ENCODE results near the gene ERC2.

DNA sequence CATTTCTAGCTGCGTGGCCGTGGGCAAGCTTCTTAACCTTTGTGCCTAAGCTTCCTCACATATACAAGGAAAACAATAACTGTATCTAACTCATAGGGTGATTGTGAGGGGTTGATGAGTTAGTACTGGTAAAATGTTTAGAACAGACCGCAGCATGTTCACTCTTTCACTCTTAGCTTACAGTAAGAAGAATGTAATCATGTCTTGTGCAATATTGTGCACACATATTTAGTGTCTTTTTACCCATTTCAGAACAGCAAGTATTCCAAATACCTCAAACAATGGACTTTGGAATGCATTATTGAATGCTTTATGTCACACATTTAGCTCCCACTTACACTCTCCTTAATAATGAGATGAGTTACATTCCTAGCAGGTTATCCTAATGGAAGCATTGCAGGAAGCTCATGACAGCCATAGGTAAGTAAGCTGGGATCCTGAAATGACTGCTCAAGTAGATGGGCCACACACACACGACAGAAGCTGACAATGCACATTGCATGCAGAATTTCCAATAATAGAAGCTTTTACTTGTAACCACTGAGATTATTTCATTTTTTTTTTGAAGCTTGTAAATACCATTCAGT, 512.3 kb downstream of the ERC2 start:
- TF ChIP-seq RARB (CRISPR knock-in tag; IDR thresholded peaks at IDR 0.05) (no peak), ZNF565 (CRISPR knock-in tag; conservative IDR thresholded peaks at IDR 0.05; ENCODE audit: low read depth) (no peak), SNAI2 (CRISPR knock-in tag; IDR thresholded peaks at IDR 0.05) (no peak), ZNF8 (CRISPR knock-in tag; IDR thresholded peaks at IDR 0.05) (no peak), ZFP3 (CRISPR knock-in tag; IDR thresholded peaks at IDR 0.05) (no peak)
- TF ChIP-seq, protein P1, sequence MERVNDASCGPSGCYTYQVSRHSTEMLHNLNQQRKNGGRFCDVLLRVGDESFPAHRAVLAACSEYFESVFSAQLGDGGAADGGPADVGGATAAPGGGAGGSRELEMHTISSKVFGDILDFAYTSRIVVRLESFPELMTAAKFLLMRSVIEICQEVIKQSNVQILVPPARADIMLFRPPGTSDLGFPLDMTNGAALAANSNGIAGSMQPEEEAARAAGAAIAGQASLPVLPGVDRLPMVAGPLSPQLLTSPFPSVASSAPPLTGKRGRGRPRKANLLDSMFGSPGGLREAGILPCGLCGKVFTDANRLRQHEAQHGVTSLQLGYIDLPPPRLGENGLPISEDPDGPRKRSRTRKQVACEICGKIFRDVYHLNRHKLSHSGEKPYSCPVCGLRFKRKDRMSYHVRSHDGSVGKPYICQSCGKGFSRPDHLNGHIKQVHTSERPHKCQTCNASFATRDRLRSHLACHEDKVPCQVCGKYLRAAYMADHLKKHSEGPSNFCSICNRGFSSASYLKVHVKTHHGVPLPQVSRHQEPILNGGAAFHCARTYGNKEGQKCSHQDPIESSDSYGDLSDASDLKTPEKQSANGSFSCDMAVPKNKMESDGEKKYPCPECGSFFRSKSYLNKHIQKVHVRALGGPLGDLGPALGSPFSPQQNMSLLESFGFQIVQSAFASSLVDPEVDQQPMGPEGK (CRISPR knock-in tag; IDR thresholded peaks at IDR 0.05; ENCODE audit: borderline replicate concordance): no peak

Data from SK-N-SH treated with all-trans-retinoic acid at 6 μM for 48 hours (cell line).